Uterus (tissue), 2 donors: ENCODE data around the gene ITGA11.

Source experiments
- POLR2A ChIP-seq, 2 donors: fragments of 450-650 bp; IDR thresholded peaks; one replicate each; pipeline ENCODE4 v1.6.1; 2016; ENCODE audit warnings: antibody characterized with exemption in 2 of 2, mild to moderate bottlenecking in 1 of 2, moderate library complexity in 1 of 2
- TF ChIP-seq, protein P1 (sequence below), 4 experiments: fragments of 200-600 bp in 2 of 4; fragments of 450-650 bp in 2 of 4; sonication (generic) in 2 of 4; IDR thresholded peaks; one replicate each; pipeline ENCODE4 v1.5.1; 2016 to 2019; ENCODE audit warnings: antibody characterized with exemption in 4 of 4, mild to moderate bottlenecking in 2 of 4, moderate library complexity in 1 of 4

DNA sequence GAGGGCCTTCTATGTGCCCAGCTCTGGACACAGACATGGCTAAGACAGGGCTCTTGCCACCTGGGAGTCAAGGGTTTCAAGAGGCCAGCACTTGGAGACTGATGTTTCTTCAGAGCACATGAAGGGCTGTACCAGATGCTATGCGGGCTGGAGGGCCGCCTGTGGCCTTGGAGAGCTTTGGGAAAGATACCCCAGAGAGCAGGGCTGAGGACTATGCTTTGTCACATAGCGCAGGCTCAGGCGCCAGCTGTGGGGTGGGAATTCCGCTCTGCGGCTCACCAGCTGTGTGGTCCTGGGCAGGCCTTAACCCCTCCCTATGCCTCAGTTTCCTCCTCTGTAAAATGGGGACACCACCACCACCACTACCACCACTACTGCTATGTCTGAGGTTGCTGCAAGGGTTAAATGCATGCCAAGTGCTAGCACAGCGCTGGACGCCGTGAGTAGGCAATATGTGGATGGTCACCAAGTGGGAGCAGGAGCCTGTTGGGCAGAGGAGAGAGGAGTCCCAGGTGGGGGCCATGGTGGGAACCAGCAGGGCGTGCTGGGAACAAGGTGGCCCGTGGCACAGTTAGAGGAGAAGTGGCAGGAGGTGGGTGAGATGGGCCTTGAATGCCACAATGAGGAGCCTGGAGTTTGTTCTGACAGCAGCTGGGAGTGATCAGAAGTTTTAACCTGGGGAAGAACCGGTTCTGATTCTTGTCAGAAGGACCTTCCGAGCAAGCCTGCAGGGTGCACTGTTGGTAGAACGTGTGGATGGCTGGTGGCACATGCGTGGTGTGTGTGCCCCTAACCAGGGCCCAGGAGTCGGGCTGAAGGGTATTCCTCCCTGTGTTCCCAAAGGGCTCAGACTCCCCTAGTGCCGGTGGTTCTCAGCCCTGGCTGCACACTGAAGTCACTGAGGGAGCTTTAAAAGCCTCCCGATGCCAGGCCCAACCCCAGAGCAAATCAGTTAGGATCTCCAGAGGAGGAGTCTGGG is 112.7 kb downstream of the ITGA11 start:
- TF ChIP-seq, protein P1, sequence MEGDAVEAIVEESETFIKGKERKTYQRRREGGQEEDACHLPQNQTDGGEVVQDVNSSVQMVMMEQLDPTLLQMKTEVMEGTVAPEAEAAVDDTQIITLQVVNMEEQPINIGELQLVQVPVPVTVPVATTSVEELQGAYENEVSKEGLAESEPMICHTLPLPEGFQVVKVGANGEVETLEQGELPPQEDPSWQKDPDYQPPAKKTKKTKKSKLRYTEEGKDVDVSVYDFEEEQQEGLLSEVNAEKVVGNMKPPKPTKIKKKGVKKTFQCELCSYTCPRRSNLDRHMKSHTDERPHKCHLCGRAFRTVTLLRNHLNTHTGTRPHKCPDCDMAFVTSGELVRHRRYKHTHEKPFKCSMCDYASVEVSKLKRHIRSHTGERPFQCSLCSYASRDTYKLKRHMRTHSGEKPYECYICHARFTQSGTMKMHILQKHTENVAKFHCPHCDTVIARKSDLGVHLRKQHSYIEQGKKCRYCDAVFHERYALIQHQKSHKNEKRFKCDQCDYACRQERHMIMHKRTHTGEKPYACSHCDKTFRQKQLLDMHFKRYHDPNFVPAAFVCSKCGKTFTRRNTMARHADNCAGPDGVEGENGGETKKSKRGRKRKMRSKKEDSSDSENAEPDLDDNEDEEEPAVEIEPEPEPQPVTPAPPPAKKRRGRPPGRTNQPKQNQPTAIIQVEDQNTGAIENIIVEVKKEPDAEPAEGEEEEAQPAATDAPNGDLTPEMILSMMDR (IDR thresholded peaks at IDR 0.05) = no peak
- no peak for TF ChIP-seq POLR2A (IDR thresholded peaks at IDR 0.05)
